G401 (cell line): ENCODE measurements around the gene NEDD4. TPM values are rescaled to one million over a fixed set of nuclear protein-coding genes. Genes with fewer than 3 reads are reported as not detected.
"Not testable (repeated sequence)": the region's sequence is repeated elsewhere in the genome, so short reads cannot be mapped to it uniquely, and the experiment has no call there.

ENCODE experiments used
- DNase-seq: peaks from one replicate; pipeline ENCODE4 v3.0.0-alpha.2; 2015; ENCODE audit warnings: low spot score
- in situ Hi-C: cut with HindIII; loops from 2 replicates; pipeline ENCODE4 v1.10.0; 2016; ENCODE audit warnings: low sequenced_read_pairs, mixed read lengths
- total RNA-seq: library from RNA; depleted of rRNA; stranded (reverse); fragments of >200 nt; shearing (Covaris generic); gene quantifications from 2 replicates; pipeline ENCODE4 v1.2.3, GENCODE V29; 2014

Gene NEDD4
- total RNA-seq, 1 experiment from 2014 or later = 25.1 TPM

DNA sequence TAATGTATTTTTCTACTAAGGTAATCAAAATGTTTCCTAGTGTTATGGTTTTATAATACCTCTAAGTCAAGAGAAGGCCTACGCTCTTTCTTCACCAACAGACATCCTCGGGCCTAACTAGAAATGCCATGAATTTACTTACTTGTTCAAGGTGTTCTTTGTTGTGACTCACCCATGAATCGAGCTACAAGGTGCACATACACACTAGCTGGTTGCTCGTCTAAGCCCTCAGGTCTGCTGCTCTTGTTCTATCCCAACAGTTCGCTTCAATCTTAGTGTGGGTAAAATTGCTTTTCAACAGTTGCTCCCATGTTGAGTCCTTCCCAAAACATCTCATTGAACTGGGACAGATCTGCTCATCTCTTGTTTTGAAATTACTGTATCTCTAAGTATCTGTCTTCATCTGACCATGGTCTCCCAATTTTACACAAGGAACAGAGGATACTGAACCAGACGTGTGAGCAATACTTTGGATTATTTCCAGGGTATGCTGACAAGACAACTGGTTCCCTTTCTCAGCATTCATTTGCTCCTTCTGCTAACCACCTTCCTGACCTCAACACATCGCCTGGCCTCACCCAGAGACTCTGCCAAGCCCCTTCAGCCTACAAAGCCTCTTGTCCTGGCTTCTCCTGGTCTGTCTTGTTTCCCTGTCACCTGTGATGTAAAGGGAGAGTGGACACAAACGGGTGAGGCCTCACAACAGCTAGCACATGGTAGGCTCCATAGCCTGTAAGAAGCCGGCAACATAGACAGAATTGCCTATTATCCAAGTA, 84.2 kb downstream of the NEDD4 start:
- DNase-seq = no peak
- in situ Hi-C loops = no loop called here

DNA sequence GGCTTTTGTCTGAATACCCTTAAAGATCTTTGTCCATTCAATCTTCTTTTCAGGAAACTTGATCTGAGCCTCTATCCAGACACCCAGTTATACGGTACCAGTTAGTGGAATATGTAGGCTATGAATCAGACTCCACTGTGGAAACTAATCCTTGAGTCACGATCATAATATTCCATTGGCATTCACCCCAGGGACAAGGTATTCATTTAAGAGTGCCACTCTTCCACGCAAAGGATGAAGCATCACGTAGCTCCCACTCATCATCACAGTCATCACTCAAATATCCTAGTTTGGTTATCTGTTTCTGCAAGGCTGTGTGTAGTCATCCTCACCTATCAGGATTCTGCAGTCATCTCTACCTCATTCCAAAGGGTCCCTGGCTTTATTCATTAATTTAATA, 85.6 kb downstream of the NEDD4 start:
- in situ Hi-C loops = no loop called here
- DNase-seq = no peak

DNA sequence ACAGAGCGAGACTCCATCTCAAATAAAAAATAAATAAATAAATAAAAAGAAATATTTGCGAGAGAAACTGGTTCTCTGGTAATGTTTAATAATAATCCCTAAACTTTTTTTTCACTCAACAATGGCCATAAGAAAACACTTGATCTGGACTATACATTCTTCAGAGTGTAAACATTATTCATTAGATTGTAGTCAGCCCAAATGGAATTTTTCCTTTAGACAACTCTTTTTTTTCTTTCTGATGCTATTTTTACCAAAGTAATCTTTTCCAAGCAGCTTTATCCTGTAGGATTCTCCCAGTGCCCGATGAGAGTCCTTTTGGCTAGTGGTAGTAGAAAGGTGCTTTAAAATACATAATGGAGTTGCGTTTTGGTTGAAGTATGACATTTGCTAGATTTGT, 90.4 kb downstream of the NEDD4 start:
- DNase-seq = no peak
- in situ Hi-C loops = no loop called here

DNA sequence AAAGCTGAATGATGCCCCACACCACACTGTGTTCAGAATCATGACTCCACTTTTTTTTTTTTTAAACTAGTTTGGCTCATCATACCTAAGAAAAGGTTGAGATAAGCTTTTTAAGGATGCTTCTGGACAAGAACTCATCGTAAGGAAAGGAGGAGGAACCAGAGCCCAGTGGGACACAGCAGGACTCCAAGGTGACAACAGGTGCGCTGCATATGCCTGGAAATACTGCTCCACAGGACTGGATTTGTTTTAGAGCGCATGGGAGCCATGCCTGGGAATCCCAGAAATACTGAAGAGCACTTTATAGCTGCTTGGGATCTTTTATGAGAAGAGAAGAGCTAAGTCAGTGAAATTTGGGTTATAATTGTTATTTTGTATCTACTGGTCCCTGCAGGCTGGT, 93.4 kb downstream of the NEDD4 start:
- peak; percentile 9 for DNase-seq
- in situ Hi-C loops = no loop called here

DNA sequence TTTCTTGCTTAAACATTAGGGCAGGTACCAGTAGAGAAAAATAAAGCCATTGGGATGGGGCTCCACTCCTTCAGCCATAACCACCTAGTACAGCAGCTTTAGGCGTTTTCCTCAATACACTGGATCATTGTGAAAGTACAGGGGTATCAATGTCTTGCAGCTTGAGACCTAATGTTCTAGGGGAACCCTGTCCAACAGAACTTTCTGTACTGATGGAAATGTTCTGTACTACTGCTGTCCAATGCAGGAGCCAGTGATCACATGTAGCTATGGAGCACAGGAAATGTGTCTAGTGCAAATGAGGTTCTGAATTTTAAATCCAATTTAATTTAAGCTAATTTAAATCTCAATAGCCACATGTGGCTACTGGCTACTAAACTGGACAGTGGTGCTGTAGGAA, 93.9 kb downstream of the NEDD4 start:
- in situ Hi-C loops = no loop called here
- no peak for DNase-seq

DNA sequence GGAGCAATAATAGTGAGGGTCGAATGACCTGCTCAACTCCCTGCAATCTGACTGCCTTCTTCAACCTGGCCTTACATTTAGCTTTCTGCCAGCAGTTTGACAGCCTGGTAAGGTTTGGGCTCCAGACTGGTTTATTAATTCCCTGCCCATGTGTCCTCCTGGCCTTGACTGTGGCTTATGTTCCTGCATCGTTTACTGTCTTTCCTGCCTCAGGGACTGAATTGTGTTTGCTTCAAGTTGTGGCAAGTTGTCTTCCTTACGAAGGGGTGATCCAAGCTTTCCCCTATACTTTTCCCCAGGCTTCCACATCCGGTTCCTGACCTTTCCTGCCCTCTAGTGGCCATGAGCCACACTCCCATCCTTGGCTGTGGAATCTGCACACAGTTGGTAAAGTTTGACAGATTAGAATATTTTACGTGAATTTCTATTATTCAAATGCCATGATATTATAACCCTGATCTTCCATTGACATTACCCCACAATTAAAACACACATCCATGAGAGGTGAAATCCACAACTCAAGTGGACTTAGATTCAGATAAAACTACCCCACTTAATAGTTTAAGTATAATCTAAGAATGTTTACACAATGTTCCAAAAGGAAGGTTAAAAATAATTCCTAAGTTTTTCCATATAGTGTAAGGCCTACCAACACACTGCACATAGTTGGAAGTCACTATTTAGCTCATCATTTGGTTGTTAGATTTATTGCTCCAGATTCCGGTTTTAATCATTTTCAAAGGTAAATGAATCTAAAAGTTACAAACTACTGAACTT, 95.7 kb downstream of the NEDD4 start:
- DNase-seq = peak; percentile 52
- in situ Hi-C loops = no loop called here

DNA sequence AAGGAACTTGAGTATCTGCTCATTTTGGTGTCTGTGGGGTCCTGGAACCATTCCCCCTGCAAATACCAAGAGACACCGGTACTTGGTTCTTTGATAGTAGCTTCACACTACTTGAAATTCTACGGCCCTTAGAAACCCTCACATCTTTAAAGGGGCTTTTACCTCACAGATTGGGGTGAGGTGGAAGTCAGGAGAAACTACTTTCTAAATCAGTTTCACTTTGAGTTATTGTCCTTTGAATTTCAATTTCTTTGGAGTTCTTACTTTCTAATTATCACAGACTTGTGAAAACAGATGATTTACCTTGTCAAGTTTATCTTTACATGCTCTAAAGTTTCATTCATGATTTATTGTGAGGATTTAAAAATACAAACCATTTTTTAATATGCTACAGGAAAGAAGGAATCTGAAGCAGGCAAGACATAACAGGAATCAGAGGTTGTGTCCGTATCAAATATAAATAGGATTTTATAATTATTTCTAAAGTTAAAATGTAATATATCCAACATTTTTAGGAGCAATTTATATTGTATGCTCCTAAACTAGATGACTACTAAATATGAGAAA, 98.9 kb downstream of the NEDD4 start:
- DNase-seq = no peak
- in situ Hi-C loops = no loop called here

DNA sequence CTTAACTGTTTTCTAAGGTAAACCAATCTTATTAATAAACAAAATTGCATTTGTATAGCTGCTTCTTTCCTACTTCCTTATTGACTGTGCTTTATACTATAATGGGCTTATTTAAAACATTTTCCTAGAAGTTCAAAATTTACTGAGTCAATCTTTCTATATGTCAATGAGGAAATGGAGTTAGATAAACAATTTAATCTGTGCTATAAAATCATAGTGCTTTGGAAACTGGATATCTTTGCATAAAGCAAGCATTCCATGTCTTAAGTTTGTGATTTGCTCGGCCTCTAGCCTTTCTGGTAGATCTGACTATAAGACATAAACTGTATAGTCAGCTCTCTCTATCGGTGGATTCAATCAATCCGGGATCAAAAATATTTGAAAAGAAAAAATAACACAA, 99.6 kb downstream of the NEDD4 start:
- no peak for DNase-seq
- in situ Hi-C loops = no loop called here

DNA sequence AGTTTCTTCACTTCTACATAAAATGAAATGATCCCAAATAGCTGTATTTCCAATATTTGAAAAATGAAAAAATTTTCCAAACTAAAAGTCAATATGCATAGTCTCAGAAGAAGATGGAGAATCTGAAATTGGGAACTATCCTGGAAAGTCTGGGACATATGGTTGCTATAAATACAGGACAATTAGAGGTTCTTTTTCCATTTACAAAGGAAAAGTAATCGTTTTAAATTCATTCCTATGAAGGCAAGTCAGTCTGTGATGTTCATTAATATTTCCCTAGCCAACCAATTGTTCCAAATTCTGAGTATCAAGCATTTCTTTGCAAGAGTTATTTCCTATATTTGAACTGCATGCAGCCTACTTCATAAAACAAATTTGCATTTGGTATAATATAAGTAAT, 102.2 kb downstream of the NEDD4 start:
- no peak for DNase-seq
- in situ Hi-C loops = no loop called here

DNA sequence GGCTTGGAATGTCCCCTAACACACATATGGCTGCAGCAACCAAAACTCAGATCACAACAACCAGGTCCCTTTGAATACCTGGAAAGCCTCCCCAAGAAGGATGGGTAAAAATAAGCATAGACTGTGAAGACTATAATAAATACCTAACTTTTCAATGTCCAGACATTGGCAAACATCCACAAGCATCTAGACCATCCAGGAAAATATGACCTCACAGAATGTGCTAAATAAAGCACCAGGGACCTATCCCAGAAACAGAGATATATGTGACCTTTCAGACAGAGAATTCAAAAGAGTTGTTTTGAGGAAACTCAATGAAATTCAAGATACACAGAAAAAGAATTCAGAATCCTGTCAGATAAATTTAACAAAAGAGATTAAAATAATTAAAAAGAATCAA, 109.2 kb downstream of the NEDD4 start:
- DNase-seq = no peak
- in situ Hi-C loops = no loop called here

DNA sequence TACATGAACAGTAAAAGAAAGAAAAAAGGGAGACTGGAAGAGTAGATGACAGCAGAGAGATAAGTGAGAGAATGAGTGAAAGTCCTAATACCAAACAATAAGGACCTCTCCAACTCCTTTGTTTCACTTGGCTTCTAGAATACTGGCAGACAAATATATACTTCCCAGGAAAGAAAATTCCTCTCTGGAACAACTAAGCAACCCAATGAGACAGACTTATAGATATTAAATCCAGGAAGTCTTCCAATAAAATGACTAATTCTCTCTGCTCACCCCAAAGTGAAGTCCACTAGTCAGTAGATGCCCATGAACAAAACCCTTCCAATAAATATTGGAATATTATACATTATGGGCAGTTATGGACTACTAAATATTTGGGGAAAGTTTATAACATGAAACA, 114.2 kb downstream of the NEDD4 start:
- no peak for DNase-seq
- in situ Hi-C loops = no loop called here

DNA sequence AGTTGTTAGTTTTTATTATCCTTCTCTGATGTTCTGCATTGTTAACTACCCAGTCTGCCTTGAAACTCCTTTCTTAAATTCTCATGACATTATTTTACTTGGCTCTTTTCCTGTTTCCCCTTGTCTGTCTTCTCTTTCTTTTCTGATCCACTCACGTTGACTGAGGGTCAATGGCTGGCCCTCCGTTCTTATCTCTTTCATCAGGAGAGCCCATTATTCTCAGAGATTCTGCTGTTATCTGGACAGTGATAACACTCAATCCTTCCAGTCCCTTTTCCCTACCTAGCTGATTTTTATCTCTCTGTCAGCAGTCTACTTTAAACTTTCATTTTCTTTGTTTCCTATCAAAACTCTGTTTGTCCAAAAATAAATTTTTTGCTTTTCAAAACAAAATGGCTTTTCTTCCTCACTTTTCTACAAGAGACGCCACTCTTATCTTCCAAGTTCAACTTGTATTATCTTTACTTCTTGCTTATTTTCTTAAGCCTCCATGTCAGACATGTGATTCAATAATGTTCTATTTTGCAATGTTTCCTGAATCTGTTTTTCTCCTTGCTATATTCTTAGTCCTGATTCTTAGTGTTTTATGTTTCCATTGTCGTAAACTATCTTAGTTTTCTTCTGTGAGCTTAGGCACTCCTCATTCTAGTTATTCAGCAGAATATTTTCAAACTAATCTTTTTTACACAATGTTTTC, 120.2 kb downstream of the NEDD4 start:
- no peak for DNase-seq
- in situ Hi-C loops = no loop called here

DNA sequence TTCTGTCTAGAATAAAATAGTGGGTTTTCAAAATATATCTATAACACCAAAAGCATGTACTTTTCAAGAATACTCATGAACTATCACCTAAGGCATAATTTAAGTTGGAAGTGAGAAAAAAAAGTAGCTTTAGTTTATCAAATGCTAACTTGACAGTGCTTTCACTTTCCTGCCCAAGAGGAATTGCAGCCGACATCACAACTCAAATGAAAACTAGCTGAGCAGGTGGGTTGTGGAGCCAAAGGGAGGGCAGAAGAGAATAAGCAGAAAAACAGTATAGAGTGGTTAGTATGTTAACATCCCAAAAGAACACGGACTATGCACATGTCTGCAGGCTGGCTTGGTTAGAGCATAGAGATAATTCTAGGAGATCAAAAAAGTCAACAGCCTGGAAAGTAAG, 120.9 kb downstream of the NEDD4 start:
- in situ Hi-C loops = no loop called here
- DNase-seq = no peak

DNA sequence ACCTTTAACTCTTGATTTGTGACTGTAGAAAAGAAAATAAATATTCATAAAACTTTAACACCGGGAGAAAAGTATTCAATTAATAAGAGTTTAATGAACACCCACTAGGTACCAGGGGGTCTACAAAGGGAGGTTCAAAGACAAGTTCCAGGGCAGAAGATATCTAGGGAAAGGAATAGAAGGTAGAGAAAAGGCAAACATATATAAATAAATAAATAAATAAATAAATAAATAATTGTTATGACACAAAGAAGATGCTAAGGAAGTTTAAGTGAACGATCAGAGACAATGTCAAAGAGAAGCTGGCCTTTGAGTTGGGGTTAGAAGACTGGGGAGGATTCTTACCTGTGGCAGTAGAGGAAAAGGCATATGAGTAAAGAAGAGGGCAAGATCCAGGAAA, 123.8 kb downstream of the NEDD4 start:
- DNase-seq = no peak
- in situ Hi-C loops = no loop called here

DNA sequence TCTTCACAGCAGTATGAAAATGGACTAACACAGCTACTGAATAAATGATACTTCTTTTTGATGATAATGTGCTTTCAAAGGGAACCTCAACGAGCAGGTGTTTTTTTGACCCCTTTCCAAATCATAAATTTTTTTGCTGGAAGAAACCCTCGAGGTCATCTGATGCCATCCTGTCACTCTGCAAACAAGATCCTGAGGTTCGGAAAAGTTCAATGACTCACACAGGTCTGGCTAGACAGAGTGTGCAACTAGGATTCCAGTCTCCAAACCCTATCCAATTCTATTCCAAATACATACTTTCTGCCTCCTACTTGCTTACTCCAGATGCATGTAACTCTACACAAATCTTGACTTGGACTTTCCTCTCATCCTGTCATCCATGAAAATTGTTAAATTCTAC, 124.7 kb downstream of the NEDD4 start:
- DNase-seq = no peak
- in situ Hi-C loops = no loop called here

DNA sequence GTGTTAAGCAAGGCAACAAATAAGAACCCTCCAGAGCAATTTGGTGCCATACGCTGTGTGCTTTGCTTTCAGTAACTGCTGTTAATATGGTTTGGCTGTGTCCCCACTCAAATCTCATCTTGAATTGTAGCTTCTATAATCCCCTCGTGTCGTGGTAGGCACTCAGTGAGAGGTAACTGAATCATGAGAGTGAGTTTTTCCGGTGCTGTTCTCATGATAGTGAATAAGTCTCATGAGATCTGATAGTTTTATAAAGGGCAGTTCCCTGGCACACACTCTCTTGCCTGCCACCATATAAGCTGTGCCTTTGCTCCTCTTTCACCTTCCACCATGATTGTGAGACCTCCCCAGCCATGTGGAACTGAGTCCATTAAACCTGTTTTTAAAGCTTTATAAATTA, 125.1 kb downstream of the NEDD4 start:
- DNase-seq, in situ Hi-C loops: not testable (repeated sequence)

DNA sequence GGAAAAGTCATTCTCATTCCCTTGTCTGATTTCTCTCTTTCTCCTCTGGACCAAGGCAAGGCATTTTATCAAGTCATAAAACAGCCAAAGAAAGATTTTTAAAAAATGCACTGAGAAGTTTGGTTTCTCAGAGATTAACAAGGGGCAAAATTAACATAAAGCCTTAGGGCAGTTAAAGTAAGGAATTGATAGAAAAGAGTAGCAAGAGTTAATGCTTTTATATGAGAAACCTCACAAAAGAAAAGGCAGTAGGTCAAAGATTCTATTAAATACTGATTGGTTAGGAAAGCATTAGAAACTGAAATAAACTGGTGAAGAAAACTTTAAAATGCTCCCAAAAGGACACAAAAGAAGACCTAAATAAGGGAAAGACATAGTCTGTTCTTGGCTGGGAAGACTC, 129.5 kb downstream of the NEDD4 start:
- DNase-seq = no peak
- in situ Hi-C loops = no loop called here

DNA sequence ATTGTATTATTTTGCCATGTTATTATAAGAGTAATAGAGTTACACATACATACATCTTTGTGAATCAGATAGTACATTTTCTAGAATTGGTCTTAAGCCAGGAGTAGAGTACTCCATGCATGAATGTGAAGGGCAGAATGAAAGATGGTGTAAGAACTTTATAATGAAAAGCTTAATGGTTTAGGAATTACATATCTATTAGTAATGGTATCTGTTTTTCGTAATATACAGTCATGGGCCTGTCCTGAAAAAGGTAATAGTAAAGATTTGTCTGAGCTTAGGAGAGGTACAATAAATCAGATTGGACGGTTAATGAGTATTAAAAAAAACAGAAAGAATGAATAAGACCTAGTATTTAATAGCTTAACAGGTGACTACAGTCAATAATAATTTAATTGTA, 132.3 kb downstream of the NEDD4 start:
- no peak for DNase-seq
- in situ Hi-C loops = no loop called here

DNA sequence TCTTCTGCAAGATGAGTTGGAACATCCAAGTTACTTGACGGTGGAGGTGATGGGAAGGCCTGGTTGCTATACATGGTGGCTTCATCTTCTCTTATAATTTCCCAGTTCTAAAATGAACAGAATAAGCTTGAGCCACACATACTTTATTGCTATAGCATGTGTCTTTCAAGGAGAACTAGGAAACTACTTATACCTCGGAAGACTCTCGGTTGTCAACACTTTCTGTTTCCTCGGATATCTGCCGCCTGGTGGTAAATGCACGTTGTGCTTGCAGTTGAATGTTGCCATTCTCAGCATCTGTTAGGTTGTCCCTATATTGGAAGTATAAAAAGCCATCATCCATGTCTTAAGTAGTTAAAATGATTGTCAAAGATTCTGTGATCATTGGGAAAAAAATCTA, 132.9 kb downstream of the NEDD4 start:
- in situ Hi-C loops = no loop called here
- no peak for DNase-seq

DNA sequence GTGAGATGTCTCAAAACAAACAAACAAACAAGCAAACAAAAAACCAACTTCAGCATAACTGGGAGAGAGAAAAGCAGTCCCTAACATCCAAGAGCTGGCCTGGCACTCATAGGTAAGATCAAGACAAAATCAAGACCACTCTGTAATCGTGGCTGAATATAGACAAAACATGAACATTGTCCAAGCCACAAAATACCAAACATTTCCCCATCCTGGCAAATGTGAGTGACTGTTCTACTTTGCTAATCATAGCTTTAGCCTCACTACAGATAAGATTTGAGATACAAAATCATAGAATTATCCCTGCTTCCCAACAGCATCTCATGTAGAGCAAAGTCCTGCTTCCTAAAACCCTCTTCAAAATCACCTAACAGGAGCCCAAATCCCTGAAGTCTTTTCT, 133.7 kb downstream of the NEDD4 start:
- in situ Hi-C loops = no loop called here
- no peak for DNase-seq
